T-cell (primary cell): Measurements from ENCODE around the gene MIPOL1. TPM values are rescaled to one million over a fixed set of nuclear protein-coding genes. Genes with fewer than 3 reads are reported as not detected.
"Not testable (repeated sequence)": the region's sequence is repeated elsewhere in the genome, so short reads cannot be mapped to it uniquely, and the experiment has no call there.

ENCODE experiments used
- ATAC-seq, 4 experiments: fragments of 200-7000 bp in 3 of 4; fragments of 150-1000 bp in 1 of 4; cut with Tn5 transposase; replicated peaks in 1 of 4; 1 replicate in 3 of 4; 2 replicates in 1 of 4; pipeline ENCODE4 v1.10.0; 2021; ENCODE audit warnings: moderate library complexity in 3 of 4, mild to moderate bottlenecking in 2 of 4, moderate number of reproducible peaks in 1 of 4
- CTCF ChIA-PET, 2 donors: fragments of 300-600 bp; sonication (Branson Sonifier 250); formaldehyde crosslinking; loops; one replicate each; lab custom pipeline; 2022; ENCODE audit warnings: antibody characterized with exemption in 2 of 2; lab: Charles Lee
- POLR2A ChIA-PET, 2 donors: fragments of 300-600 bp; sonication (Branson Sonifier 250); formaldehyde crosslinking; loops; one replicate each; lab custom pipeline; 2022; ENCODE audit warnings: antibody characterized with exemption in 2 of 2; lab: Charles Lee
- DNase-seq, 35 experiments: peaks; one replicate each; pipeline versions ENCODE4 v3.0.0 to v3.0.0-alpha.2; 2013 to 2023
- H3K27ac ChIP-seq: one replicate; pipeline ENCODE4 v1.5.1; 2013; ENCODE audit warnings: low read length
- H3K27me3 ChIP-seq, 2 experiments: replicated peaks in 1 of 2; 1 replicate in 1 of 2; 2 replicates in 1 of 2; pipeline versions ENCODE4 v1.6.1 to v1.7.0; 2013; ENCODE audit warnings: low read length in 1 of 2, mixed read lengths in 1 of 2; ENCODE audit not compliant: control insufficient read depth in 2 of 2, insufficient read depth in 2 of 2; ENCODE audit errors: extremely low read depth in 1 of 2
- H3K36me3 ChIP-seq, 2 donors: 1 replicate in 1 of 2; 2 replicates in 1 of 2; pipeline versions ENCODE4 v1.6.1 to v1.7.0; 2013; ENCODE audit warnings: low read length in 1 of 2; ENCODE audit not compliant: control insufficient read depth in 2 of 2, insufficient read depth in 1 of 2; ENCODE audit errors: extremely low read depth in 1 of 2
- H3K4me1 ChIP-seq, 2 experiments: 1 replicate in 1 of 2; 2 replicates in 1 of 2; pipeline versions ENCODE4 v1.6.1 to v1.7.0; 2013; ENCODE audit warnings: low read length in 2 of 2, mixed read lengths in 1 of 2; ENCODE audit not compliant: insufficient read depth in 2 of 2, control insufficient read depth in 1 of 2; ENCODE audit errors: extremely low read depth in 1 of 2
- H3K4me3 ChIP-seq, 2 donors: 1 replicate in 1 of 2; 2 replicates in 1 of 2; pipeline versions ENCODE4 v1.5.1 to v1.7.0; 2013; ENCODE audit warnings: mild to moderate bottlenecking in 2 of 2, low read length in 1 of 2, moderate library complexity in 1 of 2; ENCODE audit not compliant: control insufficient read depth in 1 of 2; ENCODE audit errors: extremely low read depth in 1 of 2
- H3K9me3 ChIP-seq: 2 replicates; pipeline ENCODE4 v1.7.0; 2013
- H3K27ac Mint-ChIP-seq, 2 donors: one replicate each; pipeline ENCODE4 v1.8.0; 2020 to 2021; ENCODE audit warnings: mild to moderate bottlenecking in 2 of 2, mixed read lengths in 2 of 2
- H3K27me3 Mint-ChIP-seq, 2 donors: one replicate each; pipeline ENCODE4 v1.8.0; 2021 to 2022; ENCODE audit warnings: mixed read lengths in 2 of 2
- H3K36me3 Mint-ChIP-seq: one replicate; pipeline ENCODE4 v1.8.0; 2021; ENCODE audit warnings: mixed read lengths
- H3K4me1 Mint-ChIP-seq, 3 donors: one replicate each; pipeline ENCODE4 v1.8.0; 2020 to 2022; ENCODE audit warnings: mixed read lengths in 3 of 3, mild to moderate bottlenecking in 1 of 3
- H3K4me3 Mint-ChIP-seq, 3 donors: one replicate each; pipeline ENCODE4 v1.8.0; 2020 to 2022; ENCODE audit warnings: mild to moderate bottlenecking in 3 of 3, mixed read lengths in 3 of 3, moderate library complexity in 3 of 3
- H3K9me3 Mint-ChIP-seq, 3 donors: one replicate each; pipeline ENCODE4 v1.8.0; 2020 to 2022; ENCODE audit warnings: mixed read lengths in 3 of 3
- WGBS: methylation state at CpG from one replicate; pipeline ENCODE4 v1.1.5; 2013; ENCODE audit warnings: missing lambda C conversion rate; ENCODE audit not compliant: insufficient coverage; 5-methylcytosine and 5-hydroxymethylcytosine counted together
- total RNA-seq, 35 experiments: library from RNA in 6 of 35; stranded (reverse) in 6 of 35; fragments of 120-200 nt in 1 of 35; gene quantifications; one replicate each; pipeline versions ENCODE4 v1.2.1 to v1.2.4 and lab custom pipeline; 2013 to 2026

Gene MIPOL1
- total RNA-seq, 5 donors from 2014 or later (not counting 1 experiment from before 2014, with no cell fraction given): 0.20 to 0.49 (median 0.29) TPM; not detected in 1

DNA sequence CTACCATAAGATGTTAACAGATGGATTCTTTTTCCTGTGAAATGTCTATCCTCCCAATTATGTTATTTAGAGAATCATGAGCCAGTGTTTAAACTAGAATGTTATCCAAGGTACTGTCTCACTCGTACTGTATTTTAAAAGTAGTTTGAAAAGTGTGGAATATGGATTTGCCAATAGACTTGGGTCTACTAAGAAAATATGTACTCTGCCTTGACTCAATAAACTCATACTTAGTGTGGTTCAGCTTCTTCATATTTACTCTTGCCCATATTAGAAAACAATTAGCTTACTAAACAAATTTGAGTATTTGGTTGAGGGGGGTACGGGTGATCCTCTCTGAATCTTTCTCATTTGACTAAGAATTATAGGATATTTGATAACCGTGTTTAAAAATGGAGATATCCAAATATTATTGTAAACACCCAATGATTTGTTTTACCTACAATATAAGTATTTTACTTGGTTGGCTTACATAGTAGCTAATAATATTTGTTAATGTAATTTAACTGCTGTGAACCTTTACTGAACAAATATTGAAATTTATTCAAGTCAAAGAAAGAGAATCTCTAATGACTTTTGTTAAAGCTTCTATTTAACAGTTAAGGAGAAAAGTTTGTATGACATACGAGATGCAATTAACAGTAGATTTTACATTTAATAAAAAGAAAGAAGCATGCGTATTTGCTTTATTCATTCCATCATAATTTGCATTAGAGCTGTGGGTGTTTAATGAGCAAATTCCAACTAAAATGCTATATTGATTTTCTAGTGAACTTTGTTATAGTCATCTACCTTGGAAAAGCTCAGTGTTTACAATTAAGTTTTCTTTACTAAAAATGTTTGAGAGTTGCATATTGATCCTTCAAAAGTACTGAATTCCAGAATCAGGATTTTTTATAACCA lies 81.2 kb downstream of the MIPOL1 start:
- CTCF ChIA-PET: interaction anchor here in 1 of 2 donors (0.5 kb wide), 1 partner anchor 1734 kb away, joined by 4 read pairs; no protein-coding TSS in a partner anchor
- no peak for ATAC-seq
- WGBS: no CpG with 5 or more reads among the region's 5 CpGs

DNA sequence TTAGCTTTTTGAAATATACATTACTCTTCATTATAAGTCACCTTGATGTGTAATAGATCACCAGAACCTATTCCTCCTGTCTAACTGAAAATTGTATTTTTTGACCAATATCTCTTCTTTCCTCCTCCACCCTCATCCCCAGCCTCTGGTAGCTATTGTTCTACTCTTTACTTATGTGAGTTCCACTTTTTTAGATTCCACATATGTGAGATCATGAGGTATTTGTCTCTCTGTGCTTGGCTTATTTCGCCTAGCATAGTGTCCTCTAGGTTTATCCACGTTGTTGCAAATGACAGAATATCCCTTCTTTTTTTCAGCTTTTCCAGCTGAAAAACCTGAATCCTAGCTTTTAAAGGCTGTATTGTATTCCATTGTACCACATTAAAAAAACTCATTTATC lies 82.1 kb downstream of the MIPOL1 start:
- no peak overlapping the region for H3K4me3 Mint-ChIP-seq
- no peaks in the 10 kb centered on the region for H3K9me3 ChIP-seq
- CTCF ChIA-PET: interaction anchor here in 1 of 2 donors (0.5 kb wide), 1 partner anchor 1733 kb away, joined by 4 read pairs; no protein-coding TSS in a partner anchor

More for the DNA sequence above, 81.2 kb downstream of the MIPOL1 start:
- H3K27ac ChIP-seq: no peak overlapping the region
- peaks cover 0 to 4% (median 4%) of the 10 kb centered on the region in 3 donors for H3K9me3 Mint-ChIP-seq
- no peaks in the 10 kb centered on the region for H3K36me3 ChIP-seq
- H3K36me3 Mint-ChIP-seq: no peaks in the 10 kb centered on the region
- H3K27me3 ChIP-seq: no peaks in the 10 kb centered on the region
- DNase-seq: no peak
- no peaks in the 10 kb centered on the region for H3K9me3 ChIP-seq
- H3K27ac Mint-ChIP-seq: no peak overlapping the region
- H3K4me1 Mint-ChIP-seq: no peaks in the 10 kb centered on the region
- no peaks in the 10 kb centered on the region for H3K27me3 Mint-ChIP-seq
- H3K4me1 ChIP-seq: no peaks in the 10 kb centered on the region
- POLR2A ChIA-PET: no interaction called here
- H3K4me3 Mint-ChIP-seq: no peak overlapping the region
- no peak overlapping the region for H3K4me3 ChIP-seq

DNA sequence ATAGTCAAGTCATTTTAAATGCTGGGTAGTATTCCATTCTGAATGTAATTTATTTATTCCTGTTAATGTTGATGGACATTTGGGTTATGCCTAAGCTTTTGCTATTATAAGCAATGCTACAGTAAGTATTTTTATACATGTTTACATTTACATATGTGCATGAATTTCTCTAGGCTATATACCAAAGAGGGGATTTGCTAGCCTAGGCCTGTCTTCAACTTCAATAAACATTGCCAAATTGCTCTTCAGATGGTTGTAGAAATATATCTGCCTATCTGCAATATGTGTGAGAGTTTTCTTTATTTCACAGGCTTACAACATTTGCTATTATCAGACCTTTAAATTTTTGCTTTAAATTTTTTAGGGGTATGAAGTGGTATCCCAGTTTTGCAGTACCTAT lies 87.0 kb downstream of the MIPOL1 start:
- H3K27me3 ChIP-seq: no peaks in the 10 kb centered on the region
- H3K4me1 ChIP-seq: no peaks in the 10 kb centered on the region
- Mint-ChIP-seq H3K27ac (no peak overlapping the region), H3K27me3 (no peaks in the 10 kb centered on the region), H3K4me1 (no peaks in the 10 kb centered on the region), H3K36me3 (no peaks in the 10 kb centered on the region), H3K4me3 (no peak overlapping the region), H3K9me3 (peaks cover 0 to 13% (median 4%) of the 10 kb centered on the region in 3 donors)
- POLR2A ChIA-PET: no interaction called here
- DNase-seq: no peak
- CTCF ChIA-PET: no interaction called here
- H3K27ac ChIP-seq: no peak overlapping the region
- no peaks in the 10 kb centered on the region for H3K9me3 ChIP-seq
- no peak overlapping the region for H3K4me3 ChIP-seq
- no peak for ATAC-seq
- no peaks in the 10 kb centered on the region for H3K36me3 ChIP-seq

More for the DNA sequence above, 82.1 kb downstream of the MIPOL1 start:
- no peak overlapping the region for H3K27ac Mint-ChIP-seq
- H3K36me3 Mint-ChIP-seq: no peaks in the 10 kb centered on the region
- Histone ChIP-seq H3K4me1 (no peaks in the 10 kb centered on the region), H3K27me3 (no peaks in the 10 kb centered on the region), H3K36me3 (no peaks in the 10 kb centered on the region), H3K27ac (no peak overlapping the region), H3K4me3 (no peak overlapping the region)
- WGBS: no CpG with 5 or more reads among the region's 2 CpGs
- no peak for ATAC-seq
- no peaks in the 10 kb centered on the region for H3K4me1 Mint-ChIP-seq
- no peak for DNase-seq
- peaks cover 0 to 6% (median 4%) of the 10 kb centered on the region in 3 donors for H3K9me3 Mint-ChIP-seq
- H3K27me3 Mint-ChIP-seq: no peaks in the 10 kb centered on the region
- POLR2A ChIA-PET: no interaction called here

DNA sequence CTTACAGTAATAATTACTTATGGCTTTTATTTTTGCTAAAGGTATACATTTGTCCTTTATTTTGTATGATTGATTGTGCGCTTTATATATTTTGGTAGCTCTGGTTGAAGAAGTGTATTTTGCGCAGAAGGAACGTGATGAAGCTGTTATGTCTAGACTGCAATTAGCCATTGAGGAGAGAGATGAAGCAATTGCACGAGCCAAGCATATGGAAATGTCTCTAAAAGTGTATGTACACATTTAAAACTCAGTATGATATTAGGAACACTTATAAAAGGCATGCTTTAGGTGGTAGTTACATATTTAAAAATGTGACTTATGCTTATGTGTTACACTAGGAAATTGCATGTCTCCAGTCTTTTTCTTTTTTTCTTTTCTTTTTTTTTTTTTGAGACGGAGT lies 87.5 kb downstream of the MIPOL1 start:
- H3K4me1 ChIP-seq: no peaks in the 10 kb centered on the region
- no peaks in the 10 kb centered on the region for H3K27me3 ChIP-seq
- no peak overlapping the region for H3K27ac Mint-ChIP-seq
- DNase-seq: no peak
- CTCF ChIA-PET: no interaction called here
- POLR2A ChIA-PET: no interaction called here
- H3K9me3 ChIP-seq: no peaks in the 10 kb centered on the region
- H3K36me3 ChIP-seq: no peaks in the 10 kb centered on the region
- H3K27ac ChIP-seq: no peak overlapping the region
- H3K9me3 Mint-ChIP-seq: peaks cover 0 to 13% (median 4%) of the 10 kb centered on the region in 3 donors
- H3K4me3 Mint-ChIP-seq: no peak overlapping the region
- 100% methylated on average over 1 of the region's 5 CpGs for WGBS
- H3K27me3 Mint-ChIP-seq: no peaks in the 10 kb centered on the region
- H3K36me3 Mint-ChIP-seq: no peaks in the 10 kb centered on the region
- no peak overlapping the region for H3K4me3 ChIP-seq
- H3K4me1 Mint-ChIP-seq: no peaks in the 10 kb centered on the region
- no peak for ATAC-seq

DNA sequence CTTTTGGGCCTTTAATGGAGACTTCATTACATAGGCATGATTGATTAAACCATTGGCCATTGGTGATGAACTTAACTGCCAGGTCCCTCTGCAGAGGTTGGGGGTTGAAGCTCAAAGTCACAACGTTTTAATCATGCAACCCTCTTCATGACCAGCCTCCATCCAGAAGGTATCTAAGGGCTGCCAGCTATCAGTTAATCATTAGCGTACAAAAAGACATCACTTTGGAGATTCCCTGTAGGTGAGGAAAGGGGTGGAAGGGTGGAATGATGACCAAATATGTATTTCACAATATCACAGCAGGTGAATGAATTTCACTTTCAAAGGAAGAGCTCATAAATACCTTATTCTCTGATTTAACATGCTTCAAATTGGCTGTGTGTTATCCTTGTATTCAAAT lies 92.0 kb downstream of the MIPOL1 start:
- H3K4me1 Mint-ChIP-seq: no peaks in the 10 kb centered on the region
- H3K36me3 Mint-ChIP-seq: no peaks in the 10 kb centered on the region
- no peaks in the 10 kb centered on the region for H3K4me1 ChIP-seq
- no peaks in the 10 kb centered on the region for H3K9me3 ChIP-seq
- H3K27ac ChIP-seq: no peak overlapping the region
- ATAC-seq (no peak), DNase-seq (no peak)
- H3K27ac Mint-ChIP-seq: no peak overlapping the region
- ChIA-PET CTCF (no interaction called here), POLR2A (no interaction called here)
- no CpG with 5 or more reads among the region's 2 CpGs for WGBS
- no peak overlapping the region for H3K4me3 ChIP-seq
- H3K4me3 Mint-ChIP-seq: no peak overlapping the region
- H3K36me3 ChIP-seq: no peaks in the 10 kb centered on the region
- H3K9me3 Mint-ChIP-seq: peaks cover 3 to 10% (median 4%) of the 10 kb centered on the region in 3 donors
- H3K27me3 ChIP-seq: no peaks in the 10 kb centered on the region
- H3K27me3 Mint-ChIP-seq: no peaks in the 10 kb centered on the region

DNA sequence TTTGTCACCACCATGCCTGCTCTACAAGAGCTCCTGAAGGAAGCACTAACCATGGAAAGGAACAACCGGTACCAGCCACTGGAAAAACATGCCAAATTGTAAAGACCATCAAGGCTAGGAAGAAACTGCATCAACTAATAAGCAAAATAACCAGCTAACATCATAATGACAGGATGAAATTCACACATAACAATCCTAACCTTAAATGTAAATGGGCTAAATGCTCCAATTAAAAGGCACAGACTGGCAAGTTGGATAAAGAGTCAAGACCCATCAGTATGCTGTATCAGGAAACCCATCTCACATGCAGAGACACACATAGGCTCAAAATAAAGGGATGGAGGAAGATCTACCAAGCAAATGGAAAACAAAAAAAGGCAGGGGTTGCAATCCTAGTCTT lies 97.5 kb downstream of the MIPOL1 start:
- H3K27me3 ChIP-seq, H3K4me1 Mint-ChIP-seq, H3K36me3 ChIP-seq, H3K27me3 Mint-ChIP-seq, H3K27ac ChIP-seq, H3K9me3 ChIP-seq, CTCF ChIA-PET, H3K4me1 ChIP-seq, ATAC-seq, H3K27ac Mint-ChIP-seq, POLR2A ChIA-PET, H3K36me3 Mint-ChIP-seq, H3K4me3 Mint-ChIP-seq, DNase-seq, H3K4me3 ChIP-seq: not testable (repeated sequence)
- peaks cover 8 to 20% (median 16%) of the 10 kb centered on the region in 3 donors for H3K9me3 Mint-ChIP-seq
- WGBS: 100% methylated on average over 1 of the region's 1 CpG
